AG04450 (cell line): ENCODE results near the gene VAC14. TPM values are rescaled to one million over a fixed set of nuclear protein-coding genes. Genes with fewer than 3 reads are reported as not detected.

Source experiments
- CTCF ChIA-PET: fragments of 300-600, 350-600 bp; formaldehyde crosslinking; extraction: SDS; loops from one replicate; lab custom pipeline; 2022; ENCODE audit warnings: antibody characterized with exemption, inconsistent platforms; lab: Charles Lee
- POLR2A ChIA-PET: fragments of 350-600 bp; formaldehyde crosslinking; extraction: SDS; loops from one replicate; lab custom pipeline; 2021; ENCODE audit warnings: antibody characterized with exemption, inconsistent platforms; lab: Yijun Ruan, JAX
- DNase-seq: peaks from one replicate; pipeline ENCODE4 v3.0.0-alpha.2; 2011; ENCODE audit warnings: low read depth, low spot score
- H3K27ac ChIP-seq: one replicate; pipeline ENCODE4 v1.5.1; 2012; ENCODE audit warnings: low read depth, low read length, control low read depth
- H3K27me3 ChIP-seq: one replicate; pipeline ENCODE4 v1.6.0; 2012; ENCODE audit warnings: low read length; ENCODE audit not compliant: control insufficient read depth, insufficient read depth
- H3K4me3 ChIP-seq: 2 replicates; pipeline ENCODE4 v1.5.1; 2011; ENCODE audit warnings: mild to moderate bottlenecking, low read depth, low read length, control low read depth
- H3K9me3 ChIP-seq: 2 replicates; pipeline ENCODE4 v1.5.1; 2012; ENCODE audit warnings: low read length; ENCODE audit not compliant: control insufficient read depth, insufficient read depth
- polyA plus RNA-seq: library from polyadenylated mRNA; depleted of rRNA; stranded (reverse); fragments of >200 nt; gene quantifications from 2 replicates; pipeline ENCODE4 v1.2.3, GENCODE V29; 2011; rRNA removed
- TF ChIP-seq, protein P1 (sequence below): IDR thresholded peaks from 2 replicates; pipeline ENCODE4 v1.5.1; 2011; ENCODE audit warnings: low read depth, low read length, control low read depth, inconsistent platforms

Gene VAC14
- polyA plus RNA-seq, 1 experiment = 30.2 TPM

DNA sequence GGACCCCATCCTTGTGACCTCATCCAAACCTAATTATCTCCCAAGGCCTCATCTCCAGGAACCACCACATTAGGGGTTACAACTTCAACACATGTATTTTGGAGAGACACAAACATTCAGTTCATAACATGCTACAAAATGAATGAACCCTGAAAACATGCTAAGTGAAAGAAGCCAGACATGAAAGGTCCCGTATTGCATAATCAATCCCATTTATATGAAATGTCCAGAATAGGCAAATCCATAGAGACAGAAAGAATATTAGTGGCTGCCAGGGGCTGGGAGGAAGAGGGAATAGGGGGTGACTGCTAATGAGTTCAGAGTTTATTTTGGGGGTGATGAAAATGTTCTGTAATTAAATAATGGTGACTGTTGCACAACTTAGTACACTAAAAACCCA lies 158.3 kb downstream of the VAC14 start:
- H3K4me3 ChIP-seq = no peak overlapping the region
- no peaks in the 10 kb centered on the region; the same call in 1 of the 2 replicates for H3K9me3 ChIP-seq
- DNase-seq = no peak
- TF ChIP-seq, protein P1, sequence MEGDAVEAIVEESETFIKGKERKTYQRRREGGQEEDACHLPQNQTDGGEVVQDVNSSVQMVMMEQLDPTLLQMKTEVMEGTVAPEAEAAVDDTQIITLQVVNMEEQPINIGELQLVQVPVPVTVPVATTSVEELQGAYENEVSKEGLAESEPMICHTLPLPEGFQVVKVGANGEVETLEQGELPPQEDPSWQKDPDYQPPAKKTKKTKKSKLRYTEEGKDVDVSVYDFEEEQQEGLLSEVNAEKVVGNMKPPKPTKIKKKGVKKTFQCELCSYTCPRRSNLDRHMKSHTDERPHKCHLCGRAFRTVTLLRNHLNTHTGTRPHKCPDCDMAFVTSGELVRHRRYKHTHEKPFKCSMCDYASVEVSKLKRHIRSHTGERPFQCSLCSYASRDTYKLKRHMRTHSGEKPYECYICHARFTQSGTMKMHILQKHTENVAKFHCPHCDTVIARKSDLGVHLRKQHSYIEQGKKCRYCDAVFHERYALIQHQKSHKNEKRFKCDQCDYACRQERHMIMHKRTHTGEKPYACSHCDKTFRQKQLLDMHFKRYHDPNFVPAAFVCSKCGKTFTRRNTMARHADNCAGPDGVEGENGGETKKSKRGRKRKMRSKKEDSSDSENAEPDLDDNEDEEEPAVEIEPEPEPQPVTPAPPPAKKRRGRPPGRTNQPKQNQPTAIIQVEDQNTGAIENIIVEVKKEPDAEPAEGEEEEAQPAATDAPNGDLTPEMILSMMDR = no peak
- H3K27me3 ChIP-seq = no peaks in the 10 kb centered on the region
- ChIA-PET POLR2A (no interaction called here), CTCF (no interaction called here)
- H3K27ac ChIP-seq = no peak overlapping the region

GRCh38 chr16:70638814-70639792 lies 161.9 kb downstream of the VAC14 start:
- H3K27ac ChIP-seq = peak overlapping the region; percentile 66
- H3K4me3 ChIP-seq = no peak overlapping the region
- DNase-seq = peak; percentile 54
- CTCF ChIA-PET = interaction anchor here (0.6 to 1.1 kb wide), 4 partner anchors 12 to 66 kb away, joined by 3 to 4 read pairs (median 4); no protein-coding TSS in a partner anchor
- no peaks in the 10 kb centered on the region for H3K27me3 ChIP-seq
- no peaks in the 10 kb centered on the region for H3K9me3 ChIP-seq
- TF ChIP-seq, protein P1 = no peak
- POLR2A ChIA-PET = interaction anchor here (1.0 kb wide), 1 partner anchor 66 kb away, joined by 4 read pairs; no protein-coding TSS in a partner anchor

Other genes starting within 250 kb of the VAC14 start
- 3.0 and 5.1 TPM in 2 replicates for gene IL34, start 154.6 kb downstream of the VAC14 start, polyA plus RNA-seq
- 57.9 and 80.1 TPM in 2 replicates for gene MTSS2, start 115.1 kb downstream of the VAC14 start, polyA plus RNA-seq